Testis (tissue), 3 donors: Measurements from ENCODE around the gene MND1. TPM values are rescaled to one million over a fixed set of nuclear protein-coding genes. Genes with fewer than 3 reads are reported as not detected.

Experiments used
- DNase-seq: peaks from one replicate; pipeline ENCODE4 v3.0.0-alpha.2; 2019
- H3K27ac ChIP-seq, 2 donors: fragments of 200-600 bp; sonication (generic); one replicate each; pipeline ENCODE4 v1.5.1; 2019
- H3K27me3 ChIP-seq: fragments of 200-600 bp; sonication (generic); one replicate; pipeline ENCODE4 v1.5.1; 2019
- H3K36me3 ChIP-seq: fragments of 200-600 bp; sonication (generic); one replicate; pipeline ENCODE4 v1.5.1; 2017; ENCODE audit warnings: low read depth; ENCODE audit errors: missing control alignments
- H3K4me1 ChIP-seq: fragments of 200-600 bp; sonication (generic); one replicate; pipeline ENCODE4 v1.5.1; 2019
- H3K4me3 ChIP-seq, 2 donors: fragments of 200-600 bp; sonication (generic); one replicate each; pipeline ENCODE4 v1.5.1; 2017 to 2019
- H3K9me3 ChIP-seq: fragments of 200-600 bp; sonication (generic); one replicate; pipeline ENCODE4 v1.5.1; 2017
- POLR2A ChIP-seq: fragments of 450-650 bp; IDR thresholded peaks from one replicate; pipeline ENCODE4 v1.6.1; 2017; ENCODE audit warnings: antibody characterized with exemption, mild to moderate bottlenecking, moderate library complexity
- WGBS, 2 donors: methylation state at CpG; one replicate each; pipeline ENCODE4 v1.1.5; 2018; 5-methylcytosine and 5-hydroxymethylcytosine counted together
- intact Hi-C: fragments of 100-400 bp; cut with DNase I; formaldehyde crosslinking; loops from one replicate; pipeline ENCODE4 v1.15.1; 2023; ENCODE audit warnings: low total_unique reads
- polyA plus RNA-seq: library from polyadenylated mRNA; stranded (reverse); fragments of 350-450 nt; fragmentation: Illumina TruSeq; extraction: RNeasy Lipid Tissue Mini Kit (QIAGEN cat#74804); gene quantifications from one replicate; pipeline ENCODE4 v1.2.3, GENCODE V29; 2014; ENCODE audit warnings: low read depth, low replicate concordance; ENCODE audit not compliant: insufficient read depth
- total RNA-seq, 2 donors: library from RNA; depleted of rRNA; stranded (reverse); fragments of >200 nt; gene quantifications; one replicate each; pipeline ENCODE4 v1.2.3, GENCODE V29; 2016
- TF ChIP-seq, protein P1 (sequence below), 3 experiments: fragments of 450-650 bp in 2 of 3; fragments of 200-600 bp in 1 of 3; sonication (generic) in 1 of 3; IDR thresholded peaks; one replicate each; pipeline ENCODE4 v1.5.1; 2016 to 2019; ENCODE audit warnings: antibody characterized with exemption in 3 of 3, mild to moderate bottlenecking in 2 of 3, moderate library complexity in 1 of 3

The MND1 gene
- total and polyA plus RNA-seq, 3 donors from 2014 or later = 8.3 to 17.5 (median 11.4) TPM

DNA sequence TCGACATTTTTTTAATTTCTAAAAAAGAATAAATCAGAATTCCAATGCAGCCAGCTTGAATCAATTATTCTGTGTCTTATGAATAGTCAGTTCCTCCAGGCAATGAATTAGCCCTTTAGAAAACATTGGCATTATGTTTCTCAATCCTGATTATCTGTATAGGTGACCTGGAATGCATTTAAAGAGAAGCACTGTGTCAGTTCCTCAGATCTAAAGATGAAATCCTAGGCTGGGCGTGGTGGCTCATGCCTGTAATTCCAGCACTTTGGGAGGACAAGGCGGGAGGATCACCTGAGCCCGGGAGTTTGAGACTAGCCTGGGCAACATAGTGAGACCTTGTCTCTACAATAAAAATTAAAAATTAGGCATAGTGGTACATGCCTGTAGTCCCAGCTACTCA lies 43.5 kb downstream of the MND1 start:
- TF ChIP-seq POLR2A = no peak
- TF ChIP-seq, protein P1, sequence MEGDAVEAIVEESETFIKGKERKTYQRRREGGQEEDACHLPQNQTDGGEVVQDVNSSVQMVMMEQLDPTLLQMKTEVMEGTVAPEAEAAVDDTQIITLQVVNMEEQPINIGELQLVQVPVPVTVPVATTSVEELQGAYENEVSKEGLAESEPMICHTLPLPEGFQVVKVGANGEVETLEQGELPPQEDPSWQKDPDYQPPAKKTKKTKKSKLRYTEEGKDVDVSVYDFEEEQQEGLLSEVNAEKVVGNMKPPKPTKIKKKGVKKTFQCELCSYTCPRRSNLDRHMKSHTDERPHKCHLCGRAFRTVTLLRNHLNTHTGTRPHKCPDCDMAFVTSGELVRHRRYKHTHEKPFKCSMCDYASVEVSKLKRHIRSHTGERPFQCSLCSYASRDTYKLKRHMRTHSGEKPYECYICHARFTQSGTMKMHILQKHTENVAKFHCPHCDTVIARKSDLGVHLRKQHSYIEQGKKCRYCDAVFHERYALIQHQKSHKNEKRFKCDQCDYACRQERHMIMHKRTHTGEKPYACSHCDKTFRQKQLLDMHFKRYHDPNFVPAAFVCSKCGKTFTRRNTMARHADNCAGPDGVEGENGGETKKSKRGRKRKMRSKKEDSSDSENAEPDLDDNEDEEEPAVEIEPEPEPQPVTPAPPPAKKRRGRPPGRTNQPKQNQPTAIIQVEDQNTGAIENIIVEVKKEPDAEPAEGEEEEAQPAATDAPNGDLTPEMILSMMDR (IDR thresholded peaks at IDR 0.05) = no peak
- H3K4me1 ChIP-seq = no peaks in the 10 kb centered on the region
- no peaks in the 10 kb centered on the region for H3K27me3 ChIP-seq
- H3K4me3 ChIP-seq = no peak overlapping the region
- 91 to 92% methylated on average over 4 of the region's 4 CpGs for WGBS, 2 donors
- intact Hi-C loops = no loop called here
- no peaks in the 10 kb centered on the region for H3K9me3 ChIP-seq
- no peaks in the 10 kb centered on the region for H3K36me3 ChIP-seq
- H3K27ac ChIP-seq = no peak overlapping the region
- DNase-seq = no peak

DNA sequence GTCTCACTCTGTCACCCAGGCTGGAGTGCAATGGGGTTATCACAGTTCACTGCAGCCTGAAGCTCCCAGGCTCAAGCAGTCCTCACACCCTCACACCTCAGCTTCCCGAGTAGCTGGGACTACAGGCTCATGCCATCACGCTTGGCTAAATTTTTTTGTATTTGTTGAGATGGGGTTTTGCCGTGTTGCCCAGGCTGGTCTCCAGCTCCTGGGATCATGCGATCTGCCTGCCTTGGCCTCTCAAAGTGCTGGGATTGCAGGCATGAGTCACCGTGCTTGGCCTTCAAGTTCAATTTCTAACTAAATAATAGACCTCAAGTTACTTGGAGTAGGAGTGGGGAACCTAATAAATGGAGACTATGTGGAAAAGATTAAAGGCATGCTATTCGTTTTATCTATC lies 48.9 kb downstream of the MND1 start:
- 65 to 83% methylated on average over 6 of the region's 6 CpGs for WGBS, 2 donors
- no peak overlapping the region for H3K27ac ChIP-seq
- intact Hi-C loops = no loop called here
- H3K9me3 ChIP-seq = no peaks in the 10 kb centered on the region
- TF ChIP-seq, protein P1 (IDR thresholded peaks at IDR 0.05) = no peak
- no peak for TF ChIP-seq POLR2A
- no peak overlapping the region for H3K4me3 ChIP-seq
- H3K36me3 ChIP-seq = no peaks in the 10 kb centered on the region
- no peaks in the 10 kb centered on the region for H3K4me1 ChIP-seq
- DNase-seq = no peak
- H3K27me3 ChIP-seq = no peaks in the 10 kb centered on the region

DNA sequence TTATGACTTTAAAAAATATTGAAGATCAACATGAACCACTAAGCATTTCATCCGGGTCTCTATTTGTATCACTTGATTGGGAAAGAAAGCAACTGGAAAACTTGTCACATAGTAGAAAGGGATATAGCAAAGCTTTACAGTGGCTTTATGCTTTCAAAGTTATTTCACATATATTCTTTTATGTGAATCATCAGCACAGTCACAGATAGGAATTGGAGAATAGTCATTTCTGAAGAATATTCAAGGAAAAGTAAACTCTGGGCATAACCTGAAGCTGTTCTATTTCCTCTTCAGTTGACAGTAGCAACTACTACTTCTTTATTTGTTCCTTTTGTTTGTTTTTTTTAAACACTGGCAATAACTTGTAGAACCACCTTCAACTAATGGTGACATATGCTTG lies 50.5 kb downstream of the MND1 start:
- H3K27me3 ChIP-seq = no peaks in the 10 kb centered on the region
- TF ChIP-seq, protein P1 (IDR thresholded peaks at IDR 0.05) = no peak
- TF ChIP-seq POLR2A = no peak
- no peak for DNase-seq
- intact Hi-C loops = no loop called here
- no peaks in the 10 kb centered on the region for H3K36me3 ChIP-seq
- H3K4me1 ChIP-seq = no peaks in the 10 kb centered on the region
- WGBS, 2 donors = 86 to 95% methylated on average over 1 of the region's 1 CpG
- no peak overlapping the region for H3K27ac ChIP-seq
- no peak overlapping the region for H3K4me3 ChIP-seq
- no peaks in the 10 kb centered on the region for H3K9me3 ChIP-seq

DNA sequence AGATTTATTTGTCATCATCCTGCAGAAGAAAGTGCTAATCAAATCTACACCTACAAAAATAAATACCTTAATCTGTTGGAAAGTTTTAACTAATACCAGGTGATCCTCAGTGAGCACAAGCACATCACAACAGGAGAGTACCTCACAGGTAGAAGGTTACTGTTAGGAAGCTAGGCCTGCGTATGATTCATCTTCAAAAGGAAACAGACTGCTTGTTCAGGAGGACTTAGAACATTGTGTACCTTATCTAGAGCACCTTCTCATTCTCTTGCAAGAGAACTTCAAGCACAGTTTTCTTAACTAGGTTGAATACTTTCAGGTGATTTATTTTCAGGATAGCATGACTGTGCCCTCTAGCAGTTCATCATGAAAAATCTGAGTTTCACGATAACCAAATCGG lies 54.2 kb downstream of the MND1 start:
- no peaks in the 10 kb centered on the region for H3K4me1 ChIP-seq
- DNase-seq = no peak
- H3K9me3 ChIP-seq = no peaks in the 10 kb centered on the region
- no peak overlapping the region for H3K4me3 ChIP-seq
- 89 to 94% methylated on average over 3 of the region's 3 CpGs for WGBS, 2 donors
- intact Hi-C loops = no loop called here
- no peaks in the 10 kb centered on the region for H3K27me3 ChIP-seq
- H3K27ac ChIP-seq = no peak overlapping the region
- TF ChIP-seq, protein P1 (IDR thresholded peaks at IDR 0.05) = no peak
- no peak for TF ChIP-seq POLR2A
- no peaks in the 10 kb centered on the region for H3K36me3 ChIP-seq

DNA sequence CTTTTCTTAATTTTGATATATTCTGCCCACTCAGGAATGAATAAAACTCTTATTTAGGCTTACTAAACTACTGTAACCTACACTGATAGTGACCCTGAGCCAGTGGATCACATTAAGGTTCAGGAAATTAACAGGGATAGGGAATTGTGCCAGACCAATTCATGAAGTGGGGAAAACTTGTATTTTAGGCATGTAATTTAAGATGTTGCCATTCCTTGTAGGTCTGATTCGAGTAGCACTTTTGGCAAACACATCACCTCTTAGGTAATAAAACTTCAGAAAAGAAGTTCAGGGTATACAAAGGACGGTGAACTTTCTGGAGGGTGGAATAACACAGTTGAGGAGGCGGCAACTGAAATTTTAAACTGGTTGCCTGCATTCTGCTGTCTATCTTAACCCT lies 54.9 kb downstream of the MND1 start:
- H3K4me1 ChIP-seq = no peaks in the 10 kb centered on the region
- intact Hi-C loops = no loop called here
- TF ChIP-seq POLR2A = no peak
- TF ChIP-seq, protein P1 (IDR thresholded peaks at IDR 0.05) = no peak

More for the DNA sequence above, 54.9 kb downstream of the MND1 start:
- H3K36me3 ChIP-seq = no peaks in the 10 kb centered on the region
- no peak overlapping the region for H3K27ac ChIP-seq
- H3K27me3 ChIP-seq = no peaks in the 10 kb centered on the region
- H3K4me3 ChIP-seq = no peak overlapping the region
- WGBS, 2 donors = 93 to 94% methylated on average over 3 of the region's 3 CpGs
- DNase-seq = no peak
- H3K9me3 ChIP-seq = no peaks in the 10 kb centered on the region
